Measurements from ENCODE around the gene MRPL52.
"Not testable (repeated sequence)": the region's sequence is repeated elsewhere in the genome, so short reads cannot be mapped to it uniquely, and the experiment has no call there.

Gene MRPL52

DNA sequence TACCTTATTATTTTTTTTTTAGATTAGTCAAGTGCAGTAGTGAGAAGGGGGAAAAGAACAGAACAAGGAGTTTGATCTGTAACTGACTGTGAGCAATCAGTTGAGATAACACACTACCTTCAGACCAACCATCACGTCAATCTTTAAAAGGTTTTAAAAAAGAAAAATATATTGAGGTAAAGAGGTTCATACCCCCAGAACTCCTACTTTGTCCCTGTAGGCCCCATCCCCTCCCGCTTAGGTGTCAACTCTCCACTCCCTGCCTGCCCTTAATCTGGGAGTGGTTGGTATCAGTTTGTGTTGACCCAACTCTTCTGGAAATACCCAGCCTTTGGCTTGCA lies 22.9 kb downstream of the MRPL52 start:
- no peak for DNase-seq (ENCODE audit: extremely low read depth in 1 of 2, low read depth in 1 of 2)

DNA sequence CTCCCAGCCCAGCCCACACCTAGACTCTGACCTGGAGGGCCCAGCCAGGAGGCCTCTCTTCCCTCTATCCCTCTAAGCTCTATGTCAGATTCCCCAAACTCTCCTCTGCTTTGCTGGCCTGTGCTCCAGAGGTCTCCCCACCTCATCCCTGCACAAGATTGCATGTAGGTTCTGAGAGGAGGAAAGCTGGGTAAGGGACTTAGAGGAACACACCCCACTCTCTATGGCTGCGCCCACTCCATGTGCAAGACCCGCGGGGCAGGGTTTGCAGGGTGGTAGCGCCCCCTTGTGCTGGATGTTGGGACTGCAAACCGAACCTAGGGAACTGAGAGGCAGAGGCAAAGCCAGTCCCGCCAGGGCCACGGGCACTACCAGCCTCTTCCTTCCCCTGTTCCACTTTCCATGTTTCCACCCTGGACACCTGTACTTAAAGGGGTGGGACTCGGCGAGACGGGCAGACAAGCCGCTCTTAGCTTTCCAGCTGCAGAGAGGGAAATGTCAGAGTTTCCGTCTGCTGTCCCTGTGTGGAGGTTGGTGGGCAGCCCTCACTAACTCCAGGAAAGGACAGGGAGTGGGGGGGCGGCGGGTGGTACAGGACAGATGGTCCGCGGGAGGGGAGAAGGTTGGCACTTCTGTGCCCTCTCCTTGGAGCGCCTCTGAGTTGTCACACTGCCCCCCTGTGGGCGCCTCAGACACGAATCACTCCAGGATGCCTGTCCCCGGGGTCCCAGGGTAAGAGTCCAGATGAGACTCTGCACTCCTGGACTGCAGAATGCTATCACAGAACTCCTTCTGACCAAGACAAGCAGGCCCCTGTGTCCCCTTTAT lies 23.5 kb downstream of the MRPL52 start:
- peak; percentile 81 to 86 for DNase-seq (ENCODE audit: extremely low read depth in 1 of 2, low read depth in 1 of 2)

DNA sequence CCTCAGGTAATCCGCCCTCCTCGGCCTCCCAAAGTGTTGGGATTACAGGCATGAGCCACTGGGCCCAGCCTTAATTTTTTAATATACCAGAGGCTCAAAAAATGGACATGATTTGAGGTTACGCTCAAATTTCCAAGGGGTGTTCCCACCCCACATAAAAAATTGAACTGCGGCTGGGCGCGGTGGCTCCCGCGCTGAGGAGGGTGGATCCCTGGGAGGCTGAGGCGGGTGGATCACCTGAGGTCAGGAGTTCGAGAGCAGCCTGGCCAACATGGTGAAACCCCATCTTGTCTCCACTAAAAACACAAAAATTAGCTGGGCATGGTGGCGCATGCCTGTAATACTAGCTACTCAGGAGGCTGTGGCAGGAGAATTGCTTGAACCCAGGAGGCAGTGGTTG lies 24.6 kb downstream of the MRPL52 start:
- DNase-seq (ENCODE audit: extremely low read depth in 1 of 2, low read depth in 1 of 2): not testable (repeated sequence)

DNA sequence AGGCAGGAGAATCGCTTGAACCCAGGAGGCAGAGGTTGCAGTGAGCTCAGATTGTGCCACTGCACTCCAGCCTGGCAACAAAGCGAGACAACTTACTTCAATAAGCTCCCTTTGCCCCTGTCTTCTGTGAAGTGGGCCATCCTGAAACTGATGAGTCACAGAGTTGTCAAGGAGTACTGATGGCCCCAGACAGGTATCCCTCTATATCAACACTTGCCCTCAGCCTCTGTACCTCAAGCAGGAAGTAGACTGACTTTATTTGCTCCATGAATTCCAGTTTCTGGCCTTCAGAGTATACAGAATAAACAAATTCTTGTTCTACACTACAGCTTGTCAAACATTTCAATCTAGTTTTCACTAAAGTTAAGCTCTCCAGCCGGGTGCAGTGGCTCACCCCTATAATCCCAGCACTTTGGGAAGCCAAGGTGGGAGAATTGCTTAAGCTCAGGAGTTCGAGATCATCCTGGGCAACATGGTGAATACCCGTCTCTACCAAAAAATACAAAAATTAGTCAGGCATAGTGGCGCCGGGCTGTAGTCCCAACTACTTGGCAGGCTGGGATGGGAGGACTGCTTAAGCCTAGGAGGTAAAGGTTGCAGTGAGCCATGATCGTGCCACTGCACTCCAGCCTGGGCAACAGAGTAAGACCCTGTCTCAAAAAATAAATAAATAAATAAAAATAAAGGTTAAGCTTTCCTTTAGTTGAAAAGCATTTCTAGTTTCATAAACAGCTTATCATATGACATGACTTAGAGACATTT lies 25.5 kb downstream of the MRPL52 start:
- DNase-seq (ENCODE audit: extremely low read depth in 1 of 2, low read depth in 1 of 2): no peak

DNA sequence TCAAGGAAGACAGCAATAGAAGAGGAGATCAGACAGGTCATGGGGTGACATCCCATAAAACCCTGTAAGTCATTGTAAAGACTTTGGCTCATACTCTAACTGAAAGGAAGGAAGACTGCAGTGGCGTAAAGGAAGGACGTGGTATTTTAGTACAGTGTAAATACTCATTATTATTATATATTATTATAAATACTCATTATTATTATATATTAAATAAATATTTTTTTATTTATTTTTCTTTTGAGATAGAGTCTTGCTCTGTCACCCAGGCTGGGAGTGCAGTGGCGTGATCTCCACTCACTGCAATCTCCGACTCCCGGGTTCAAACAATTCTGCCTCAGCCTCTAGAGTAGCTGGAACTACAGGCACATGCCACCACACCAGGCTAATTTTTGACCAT lies 26.7 kb downstream of the MRPL52 start:
- DNase-seq (ENCODE audit: extremely low read depth in 1 of 2, low read depth in 1 of 2): no peak

DNA sequence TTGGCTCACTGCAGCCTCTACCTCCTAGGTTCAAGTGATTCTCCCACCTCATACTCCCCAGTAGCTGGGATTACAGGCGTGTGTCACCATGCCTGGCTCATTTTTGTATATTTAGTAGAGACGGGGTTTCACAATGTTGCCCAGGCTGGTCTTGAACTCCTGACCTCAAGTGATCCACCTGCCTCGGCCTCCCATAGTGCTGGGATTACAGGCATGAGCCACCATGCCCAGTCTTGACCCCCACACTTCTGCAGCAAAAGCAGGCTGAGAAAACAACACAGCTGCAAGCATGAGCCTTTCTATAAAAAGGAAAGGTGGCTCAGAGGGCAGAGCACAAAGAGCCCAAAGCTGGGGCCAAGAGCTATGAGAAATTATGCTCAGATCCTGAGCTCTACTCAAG lies 30.7 kb downstream of the MRPL52 start:
- DNase-seq (ENCODE audit: extremely low read depth in 1 of 2, low read depth in 1 of 2): not testable (repeated sequence)

DNA sequence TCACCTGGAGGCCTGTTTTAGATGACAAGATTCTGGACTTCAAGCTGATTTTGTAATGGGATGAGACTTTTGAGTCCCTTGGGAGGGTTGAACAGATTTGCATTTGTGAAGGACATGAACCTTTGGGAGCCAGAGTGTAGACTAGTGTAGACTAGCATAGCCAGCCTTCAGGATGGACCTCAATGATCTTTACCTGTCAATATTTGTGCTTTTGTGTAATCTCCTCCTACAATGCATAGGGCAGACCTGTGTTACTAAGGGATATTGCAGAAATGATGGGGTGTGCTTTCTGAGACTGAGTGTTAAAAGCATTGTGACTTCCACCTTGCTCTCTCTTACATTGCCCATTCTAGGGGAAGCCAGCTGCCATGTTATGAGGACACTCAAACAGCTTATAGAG lies 32.0 kb downstream of the MRPL52 start:
- no peak for DNase-seq (ENCODE audit: extremely low read depth in 1 of 2, low read depth in 1 of 2)

DNA sequence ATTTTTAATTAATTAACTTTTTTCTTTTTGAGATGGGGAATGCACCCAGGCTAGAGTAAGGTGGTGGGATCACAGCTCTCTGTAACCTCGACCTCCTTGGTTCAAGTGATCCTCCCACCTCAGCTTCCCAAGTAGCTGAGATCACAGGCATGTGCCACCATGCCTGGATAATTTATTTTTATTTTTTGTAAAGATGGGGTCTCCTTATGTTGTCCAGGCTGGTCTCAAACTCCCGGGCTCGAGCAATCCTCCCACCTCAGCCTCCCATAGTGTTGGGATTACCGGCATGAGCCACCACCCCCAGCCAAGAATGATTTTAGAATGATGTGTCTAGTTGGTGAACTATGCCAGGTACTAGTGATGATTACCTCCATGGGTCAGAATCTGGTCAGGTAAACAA lies 35.3 kb downstream of the MRPL52 start:
- no peak for DNase-seq (ENCODE audit: extremely low read depth in 1 of 2, low read depth in 1 of 2)

DNA sequence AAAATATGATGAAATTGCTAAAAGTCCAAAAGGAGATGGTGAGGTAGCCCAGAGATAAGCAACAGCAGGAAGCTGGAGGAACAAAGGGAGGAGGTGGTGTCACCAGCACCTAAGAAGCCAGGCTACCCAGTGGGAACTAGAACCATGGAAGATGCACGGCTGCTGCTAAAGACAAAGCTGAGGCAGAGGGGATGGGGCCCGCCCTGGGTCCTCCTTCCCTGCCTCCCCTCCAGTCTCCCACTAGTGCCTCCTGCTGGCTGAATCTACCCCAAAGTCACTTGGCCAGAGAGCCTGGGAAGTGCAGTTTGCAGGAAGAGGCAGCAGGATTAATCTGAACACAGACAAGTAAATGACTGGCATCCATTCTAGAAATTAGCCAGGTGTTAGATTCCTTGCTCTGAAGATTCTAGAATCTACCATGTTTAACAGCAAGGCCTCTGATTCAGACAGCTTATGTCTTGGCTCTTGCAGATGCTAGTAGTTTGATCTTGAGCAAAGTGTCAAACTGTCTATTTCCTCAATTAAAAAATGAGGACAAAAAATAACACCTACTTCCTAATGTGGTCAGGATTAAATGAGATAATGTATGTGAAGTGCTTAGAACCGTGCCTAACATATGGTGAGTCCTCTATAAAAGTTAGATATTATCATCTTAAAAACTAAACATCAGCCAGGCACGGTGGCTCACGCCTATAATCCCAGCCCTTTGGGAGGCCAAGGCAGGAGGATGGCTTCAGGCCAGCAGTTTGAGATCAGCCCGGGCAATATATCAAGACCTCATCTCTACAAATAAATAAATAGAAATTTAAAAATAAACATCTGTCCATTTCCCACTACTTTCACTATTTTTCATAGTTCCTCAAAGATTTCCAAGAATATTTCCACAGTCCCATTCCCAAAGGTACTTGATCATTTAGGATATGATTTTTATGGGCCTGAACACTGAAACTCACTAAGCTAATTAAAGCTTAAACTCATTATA lies 36.0 kb downstream of the MRPL52 start:
- DNase-seq (ENCODE audit: extremely low read depth in 1 of 2, low read depth in 1 of 2): no peak

DNA sequence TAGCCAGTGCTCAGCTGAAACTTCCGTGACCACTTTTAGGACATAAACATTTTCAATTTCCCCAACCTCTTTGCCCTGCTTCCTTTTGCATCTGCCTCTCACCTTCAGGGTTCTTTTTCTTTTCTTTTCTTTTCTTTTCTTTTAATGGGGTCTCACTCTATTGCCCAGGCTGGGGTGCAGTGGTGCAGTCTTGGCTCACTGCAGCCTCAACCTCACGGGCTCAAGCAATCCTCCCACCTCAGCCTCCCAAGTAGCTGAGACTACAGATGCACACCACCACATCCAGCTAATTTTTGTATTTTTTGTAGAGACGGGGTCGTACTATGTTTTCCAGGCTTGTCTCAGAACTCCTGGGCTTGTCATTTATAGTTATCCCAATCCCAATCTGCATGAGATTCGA lies 37.2 kb downstream of the MRPL52 start:
- DNase-seq (ENCODE audit: extremely low read depth in 1 of 2, low read depth in 1 of 2): no peak

DNA sequence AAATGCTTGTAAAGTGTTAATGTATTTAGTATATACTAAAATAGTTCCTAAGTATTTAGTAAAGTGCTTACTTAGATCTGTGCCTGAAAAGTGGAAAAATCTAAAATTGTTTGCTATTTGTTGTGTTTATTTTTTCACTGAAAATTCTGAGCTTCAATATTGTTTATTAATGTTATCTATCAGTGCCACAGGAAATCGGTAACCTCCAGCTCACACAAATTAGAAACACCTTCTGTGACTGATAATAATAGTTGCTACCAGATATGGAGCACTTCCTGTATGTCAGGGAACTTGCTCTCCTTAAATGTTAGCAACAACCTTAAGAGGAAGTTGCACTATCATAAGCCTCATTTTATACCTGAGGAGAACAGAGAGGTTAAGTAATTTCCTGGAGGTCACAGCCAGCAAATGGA lies 41.1 kb downstream of the MRPL52 start:
- no peak for DNase-seq (ENCODE audit: extremely low read depth in 1 of 2, low read depth in 1 of 2)

DNA sequence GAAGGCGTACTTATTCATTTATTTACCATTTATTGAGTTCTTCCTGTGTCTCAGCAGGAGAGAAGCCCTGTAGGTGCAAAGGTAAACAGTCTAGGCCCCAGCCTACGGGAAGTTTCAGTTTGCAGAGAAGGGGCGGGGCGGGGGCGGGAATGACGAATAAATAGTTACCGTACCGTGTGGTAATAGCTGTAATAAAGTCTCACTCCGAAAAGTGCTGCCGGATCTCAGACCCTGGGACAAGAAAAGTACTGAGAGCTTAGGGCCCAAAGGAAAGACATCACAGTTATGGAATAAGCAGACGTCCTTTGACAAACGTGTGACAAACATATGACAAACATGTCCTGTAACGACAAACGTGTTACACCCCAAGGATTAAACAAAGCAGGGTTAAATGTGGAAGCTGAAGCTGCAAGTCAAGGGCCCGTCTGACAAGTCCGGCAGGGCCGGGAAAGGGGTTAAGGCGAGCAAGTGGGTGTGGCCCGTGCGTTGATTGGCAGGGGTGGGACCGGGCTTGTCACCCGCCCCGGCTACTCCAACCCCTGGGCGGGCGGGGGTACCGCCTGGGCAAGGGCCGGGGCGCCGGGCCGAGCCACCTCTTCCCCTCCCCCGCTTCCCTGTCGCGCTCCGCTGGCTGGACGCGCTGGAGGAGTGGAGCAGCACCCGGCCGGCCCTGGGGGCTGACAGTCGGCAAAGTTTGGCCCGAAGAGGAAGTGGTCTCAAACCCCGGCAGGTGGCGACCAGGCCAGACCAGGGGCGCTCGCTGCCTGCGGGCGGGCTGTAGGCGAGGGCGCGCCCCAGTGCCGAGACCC lies 41.7 kb downstream of the MRPL52 start, which contains the start of gene LRP10:
TSS of gene LRP10 (plus strand) at position 517 of the 809 bp plus-strand sequence. CDS start 564 bp downstream, outside the sequence.
- DNase-seq (ENCODE audit: extremely low read depth in 1 of 2, low read depth in 1 of 2): peak in 1 of 2 donors; percentile 66

DNA sequence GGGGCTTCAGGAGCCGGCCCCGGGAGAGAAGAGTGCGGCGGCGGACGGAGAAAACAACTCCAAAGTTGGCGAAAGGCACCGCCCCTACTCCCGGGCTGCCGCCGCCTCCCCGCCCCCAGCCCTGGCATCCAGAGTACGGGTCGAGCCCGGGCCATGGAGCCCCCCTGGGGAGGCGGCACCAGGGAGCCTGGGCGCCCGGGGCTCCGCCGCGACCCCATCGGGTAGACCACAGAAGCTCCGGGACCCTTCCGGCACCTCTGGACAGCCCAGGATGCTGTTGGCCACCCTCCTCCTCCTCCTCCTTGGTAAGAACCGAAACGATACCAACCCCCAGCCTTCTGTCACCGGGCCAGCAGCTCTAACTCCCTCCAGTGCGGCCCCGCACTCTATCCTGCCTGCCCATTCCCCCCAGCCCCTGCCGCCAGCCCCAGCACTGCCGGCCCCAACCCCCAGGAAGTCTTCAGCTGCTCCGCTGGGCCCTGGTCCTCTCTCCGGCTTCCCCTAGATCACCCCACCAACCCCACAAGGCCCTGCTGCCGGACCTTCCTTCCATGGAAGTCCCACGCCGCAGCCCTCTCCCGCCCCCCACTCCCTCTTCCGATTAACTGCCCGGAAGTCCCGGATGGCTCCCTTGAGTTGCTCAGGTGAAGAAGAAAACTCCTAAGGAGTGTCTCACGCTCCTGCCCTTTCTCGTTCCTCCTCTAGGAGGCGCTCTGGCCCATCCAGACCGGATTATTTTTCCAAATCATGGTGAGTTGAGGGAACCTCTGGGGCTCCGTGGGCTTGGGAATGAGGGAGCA lies 42.5 kb downstream of the MRPL52 start:
- DNase-seq (ENCODE audit: extremely low read depth in 1 of 2, low read depth in 1 of 2): peak in 1 of 2 donors; percentile 53

DNA sequence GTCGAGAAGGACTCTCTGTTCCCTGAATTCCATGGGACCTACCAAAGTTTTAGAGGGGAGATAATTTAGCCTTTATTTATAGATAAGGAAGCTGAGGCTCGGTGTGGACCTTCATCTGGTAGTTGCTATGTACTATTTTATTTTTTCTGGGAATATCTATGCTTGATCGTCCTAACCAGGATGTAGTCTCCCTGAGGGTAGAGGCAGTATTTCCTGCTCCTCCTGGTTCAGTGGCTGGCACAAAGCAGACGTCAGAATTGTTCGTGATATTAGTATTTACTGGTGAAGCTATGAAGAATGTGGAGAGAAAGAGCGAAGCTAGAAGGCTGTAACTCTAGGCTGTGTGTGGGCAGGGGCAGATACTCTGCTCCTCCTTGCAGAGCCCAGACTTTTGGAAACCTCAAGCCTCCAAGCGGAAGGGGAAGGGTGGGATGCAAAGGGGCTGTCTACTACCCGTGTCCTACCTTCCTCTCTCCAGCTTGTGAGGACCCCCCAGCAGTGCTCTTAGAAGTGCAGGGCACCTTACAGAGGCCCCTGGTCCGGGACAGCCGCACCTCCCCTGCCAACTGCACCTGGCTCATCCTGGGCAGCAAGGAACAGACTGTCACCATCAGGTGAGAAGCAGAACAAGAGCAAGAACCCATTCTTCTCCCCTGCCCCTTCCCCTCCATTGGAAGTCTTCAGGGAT lies 43.3 kb downstream of the MRPL52 start:
- DNase-seq (ENCODE audit: extremely low read depth in 1 of 2, low read depth in 1 of 2): no peak

DNA sequence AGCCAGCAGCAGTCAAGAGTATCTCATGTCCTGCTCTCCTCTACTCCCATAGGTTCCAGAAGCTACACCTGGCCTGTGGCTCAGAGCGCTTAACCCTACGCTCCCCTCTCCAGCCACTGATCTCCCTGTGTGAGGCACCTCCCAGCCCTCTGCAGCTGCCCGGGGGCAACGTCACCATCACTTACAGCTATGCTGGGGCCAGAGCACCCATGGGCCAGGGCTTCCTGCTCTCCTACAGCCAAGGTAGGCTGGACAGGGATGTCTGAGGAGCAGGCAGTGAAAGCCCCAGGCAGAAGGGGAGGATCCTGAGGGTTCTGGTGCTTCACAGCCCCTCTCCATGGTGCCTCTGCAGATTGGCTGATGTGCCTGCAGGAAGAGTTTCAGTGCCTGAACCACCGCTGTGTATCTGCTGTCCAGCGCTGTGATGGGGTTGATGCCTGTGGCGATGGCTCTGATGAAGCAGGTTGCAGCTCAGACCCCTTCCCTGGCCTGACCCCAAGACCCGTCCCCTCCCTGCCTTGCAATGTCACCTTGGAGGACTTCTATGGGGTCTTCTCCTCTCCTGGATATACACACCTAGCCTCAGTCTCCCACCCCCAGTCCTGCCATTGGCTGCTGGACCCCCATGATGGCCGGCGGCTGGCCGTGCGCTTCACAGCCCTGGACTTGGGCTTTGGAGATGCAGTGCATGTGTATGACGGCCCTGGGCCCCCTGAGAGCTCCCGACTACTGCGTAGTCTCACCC lies 45.5 kb downstream of the MRPL52 start:
- DNase-seq (ENCODE audit: extremely low read depth in 1 of 2, low read depth in 1 of 2): no peak

DNA sequence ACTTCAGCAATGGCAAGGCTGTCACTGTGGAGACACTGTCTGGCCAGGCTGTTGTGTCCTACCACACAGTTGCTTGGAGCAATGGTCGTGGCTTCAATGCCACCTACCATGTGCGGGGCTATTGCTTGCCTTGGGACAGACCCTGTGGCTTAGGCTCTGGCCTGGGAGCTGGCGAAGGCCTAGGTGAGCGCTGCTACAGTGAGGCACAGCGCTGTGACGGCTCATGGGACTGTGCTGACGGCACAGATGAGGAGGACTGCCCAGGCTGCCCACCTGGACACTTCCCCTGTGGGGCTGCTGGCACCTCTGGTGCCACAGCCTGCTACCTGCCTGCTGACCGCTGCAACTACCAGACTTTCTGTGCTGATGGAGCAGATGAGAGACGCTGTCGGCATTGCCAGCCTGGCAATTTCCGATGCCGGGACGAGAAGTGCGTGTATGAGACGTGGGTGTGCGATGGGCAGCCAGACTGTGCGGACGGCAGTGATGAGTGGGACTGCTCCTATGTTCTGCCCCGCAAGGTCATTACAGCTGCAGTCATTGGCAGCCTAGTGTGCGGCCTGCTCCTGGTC lies 46.1 kb downstream of the MRPL52 start:
- DNase-seq (ENCODE audit: extremely low read depth in 1 of 2, low read depth in 1 of 2): no peak

DNA sequence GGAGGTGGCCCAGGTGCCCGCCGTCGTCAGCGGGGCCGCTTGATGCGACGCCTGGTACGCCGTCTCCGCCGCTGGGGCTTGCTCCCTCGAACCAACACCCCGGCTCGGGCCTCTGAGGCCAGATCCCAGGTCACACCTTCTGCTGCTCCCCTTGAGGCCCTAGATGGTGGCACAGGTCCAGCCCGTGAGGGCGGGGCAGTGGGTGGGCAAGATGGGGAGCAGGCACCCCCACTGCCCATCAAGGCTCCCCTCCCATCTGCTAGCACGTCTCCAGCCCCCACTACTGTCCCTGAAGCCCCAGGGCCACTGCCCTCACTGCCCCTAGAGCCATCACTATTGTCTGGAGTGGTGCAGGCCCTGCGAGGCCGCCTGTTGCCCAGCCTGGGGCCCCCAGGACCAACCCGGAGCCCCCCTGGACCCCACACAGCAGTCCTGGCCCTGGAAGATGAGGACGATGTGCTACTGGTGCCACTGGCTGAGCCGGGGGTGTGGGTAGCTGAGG lies 47.4 kb downstream of the MRPL52 start:
- no peak for DNase-seq (ENCODE audit: extremely low read depth in 1 of 2, low read depth in 1 of 2)
